SIG-M5 treated with dmso at 0.1 percent for 504 hours (cell line): ENCODE results near the gene RSBN1L.
"Not testable (repeated sequence)": the region's sequence is repeated elsewhere in the genome, so short reads cannot be mapped to it uniquely, and the experiment has no call there.

ENCODE experiments used
- DNase-seq: peaks from one replicate; lab custom pipeline; 2025; ENCODE audit not compliant: unreplicated experiment; lab: John Stamatoyannopoulos, UW

Gene RSBN1L

GRCh38 chr7:77687100-77687746 is 9.0 kb upstream of the RSBN1L start:
- DNase-seq: no peak

GRCh38 chr7:77687747-77688144 is 8.5 kb upstream of the RSBN1L start:
- DNase-seq: no peak

GRCh38 chr7:77690289-77690688 is 6.0 kb upstream of the RSBN1L start:
- DNase-seq: no peak

GRCh38 chr7:77691892-77692491 is 4.3 kb upstream of the RSBN1L start:
- DNase-seq: no peak

GRCh38 chr7:77693830-77694583 is 2.3 kb upstream of the RSBN1L start:
- DNase-seq: no peak

- DNase-seq: peak; percentile 28
Observed at GRCh38 chr7:77696643-77697534, 630 bp downstream of the RSBN1L start.

- DNase-seq: peak; percentile 83
Observed at GRCh38 chr7:77697535-77697831, 1.2 kb downstream of the RSBN1L start.

- DNase-seq: peak; percentile 61
Observed at GRCh38 chr7:77698042-77698625, 1.9 kb downstream of the RSBN1L start.

- no peak for DNase-seq
Observed at GRCh38 chr7:77699056-77699455, 2.8 kb downstream of the RSBN1L start.

GRCh38 chr7:77702513-77702912 is 6.3 kb downstream of the RSBN1L start:
- DNase-seq: no peak

GRCh38 chr7:77702968-77703472 is 6.8 kb downstream of the RSBN1L start:
- no peak for DNase-seq

GRCh38 chr7:77703669-77704068 is 7.4 kb downstream of the RSBN1L start:
- not testable (repeated sequence) for DNase-seq

GRCh38 chr7:77707504-77707992 is 11.3 kb downstream of the RSBN1L start:
- no peak for DNase-seq

- DNase-seq: no peak
Observed at GRCh38 chr7:77710067-77710466, 13.8 kb downstream of the RSBN1L start.

- DNase-seq: no peak
Observed at GRCh38 chr7:77710861-77711260, 14.6 kb downstream of the RSBN1L start.

- no peak for DNase-seq
Observed at GRCh38 chr7:77714195-77714594, 17.9 kb downstream of the RSBN1L start.

GRCh38 chr7:77714931-77715330 is 18.7 kb downstream of the RSBN1L start:
- not testable (repeated sequence) for DNase-seq

- DNase-seq: no peak
Observed at GRCh38 chr7:77716804-77717203, 20.5 kb downstream of the RSBN1L start.

- DNase-seq: not testable (repeated sequence)
Observed at GRCh38 chr7:77717566-77717965, 21.3 kb downstream of the RSBN1L start.

GRCh38 chr7:77727527-77727926 is 31.3 kb downstream of the RSBN1L start:
- no peak for DNase-seq
